ENCODE data around the gene OR10A2.
A peak's percentile ranks its signal among the peaks of the same experiment; 100 is the strongest.
"Not testable (repeated sequence)": the region's sequence is repeated elsewhere in the genome, so short reads cannot be mapped to it uniquely, and the experiment has no call there.

OR10A2 gene

DNA sequence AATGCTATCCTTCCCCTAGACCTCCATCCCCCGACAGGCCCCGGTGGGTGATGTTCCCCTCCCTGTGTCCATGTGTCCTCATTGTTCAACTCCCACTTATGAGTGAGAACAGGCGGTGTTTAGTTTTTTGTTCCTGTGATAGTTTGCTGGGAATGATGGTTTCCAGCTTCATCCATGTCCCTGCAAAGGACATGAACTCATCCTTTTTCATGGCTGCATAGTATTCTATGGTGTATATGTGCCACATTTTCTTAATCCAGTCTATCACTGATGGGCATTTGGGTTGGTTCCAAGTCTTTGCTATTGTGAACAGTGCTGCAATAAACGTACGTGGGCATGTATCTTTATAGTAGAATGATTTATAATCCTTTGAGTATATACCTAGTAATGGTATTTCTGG is 24.9 kb downstream of the OR10A2 start:
- DNase-seq (ENCODE audit: low read depth), result not testable (repeated sequence)

DNA sequence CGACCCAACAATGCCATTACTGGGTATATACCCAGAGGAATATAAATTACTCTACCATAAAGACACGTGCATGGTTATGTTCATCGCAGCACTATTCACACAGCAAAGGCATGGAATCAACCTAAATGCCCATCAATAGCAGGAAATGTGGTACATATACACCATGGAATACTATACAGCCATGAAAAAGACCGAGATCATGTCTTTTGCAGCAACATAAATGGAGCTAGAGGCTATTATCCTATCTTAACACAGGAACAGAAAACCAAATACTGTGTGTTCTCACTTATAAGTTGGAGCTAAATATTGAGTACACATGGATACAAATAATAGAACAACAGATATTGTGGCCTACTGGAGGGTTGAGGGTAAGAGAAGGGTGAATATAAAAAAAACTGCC is 26.0 kb downstream of the OR10A2 start:
- DNase-seq (ENCODE audit: low read depth), result no peak

DNA sequence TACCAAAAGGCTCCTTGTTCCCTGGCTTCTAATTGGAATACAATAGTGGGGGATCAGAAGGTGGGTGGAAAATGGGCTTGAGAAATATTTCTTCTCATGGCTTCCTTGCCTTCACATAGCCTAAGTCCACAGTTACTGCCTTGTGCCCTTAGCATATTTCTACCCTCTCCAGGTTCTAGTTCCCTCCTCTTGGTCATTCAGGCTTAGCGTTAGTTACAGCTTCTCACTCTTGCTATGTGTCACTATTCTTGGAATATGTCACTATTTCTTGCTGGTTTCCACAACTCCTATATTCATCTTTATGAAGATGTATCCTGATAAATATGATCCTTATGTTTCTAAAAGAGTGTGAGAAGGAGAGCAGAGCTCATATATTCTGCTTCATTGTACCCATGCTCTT is 27.0 kb downstream of the OR10A2 start:
- no peak for DNase-seq (ENCODE audit: low read depth)

DNA sequence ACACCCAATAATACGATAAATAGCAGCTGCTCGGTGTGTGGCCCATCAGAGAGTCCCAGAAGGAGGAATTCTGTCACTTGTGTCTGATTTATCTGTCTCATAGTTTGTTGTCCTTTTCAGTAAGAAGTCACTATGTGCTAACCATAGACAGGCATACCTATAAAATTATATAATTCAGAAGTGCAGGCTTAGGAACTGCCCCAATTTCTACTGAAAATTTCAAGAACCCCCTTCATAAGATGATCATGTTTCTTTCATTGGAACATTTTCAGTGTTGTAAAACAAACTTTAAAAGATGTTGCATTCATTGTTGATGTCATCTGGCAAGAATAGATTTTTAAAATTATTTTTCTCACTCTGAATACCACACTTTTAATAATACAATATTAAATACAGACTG is 29.5 kb downstream of the OR10A2 start, which contains the start of gene OR2D2:
OR2D2 (minus strand) TSS at position 101 of the 400 bp plus-strand sequence; CDS start at position 101, 0 bp downstream.
- DNase-seq (ENCODE audit: low read depth), result no peak

DNA sequence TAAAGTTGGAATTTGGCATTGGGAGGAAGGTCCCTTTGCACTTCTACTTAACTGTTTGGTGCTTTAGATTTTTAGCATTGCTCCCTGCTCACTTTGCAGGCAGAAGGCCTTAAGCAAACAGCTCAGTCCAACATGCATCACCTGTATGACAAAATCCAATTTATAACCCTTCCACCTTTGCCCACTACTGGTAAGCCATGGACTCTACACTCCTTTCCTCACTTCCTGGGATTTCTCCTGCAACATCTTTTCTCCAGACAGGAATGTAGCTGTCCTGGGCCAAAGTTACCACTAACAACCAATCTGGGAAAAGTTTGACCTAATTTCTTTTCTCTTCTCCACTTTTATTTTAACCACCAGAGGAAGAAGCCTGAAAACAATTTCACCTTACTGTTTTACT is 31.2 kb downstream of the OR10A2 start:
- DNase-seq (ENCODE audit: low read depth), result no peak

DNA sequence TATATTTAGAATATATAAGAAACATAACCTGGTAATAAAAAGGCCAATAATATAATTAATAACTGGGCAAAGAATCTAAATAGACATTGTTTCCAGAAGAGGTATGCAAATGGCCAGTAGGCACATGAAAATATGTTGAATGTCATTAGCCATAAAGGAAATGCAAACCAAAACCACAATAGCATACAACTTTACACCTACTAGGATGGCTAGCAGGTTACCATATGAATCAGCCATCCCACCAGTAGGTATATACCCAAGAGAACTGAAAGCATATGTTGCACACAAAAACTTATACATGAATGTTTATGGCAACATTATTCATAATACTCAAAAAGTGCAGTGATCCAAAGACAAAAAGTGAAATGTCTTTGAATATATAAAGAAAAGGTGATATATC is 32.2 kb downstream of the OR10A2 start:
- no peak for DNase-seq (ENCODE audit: low read depth)

DNA sequence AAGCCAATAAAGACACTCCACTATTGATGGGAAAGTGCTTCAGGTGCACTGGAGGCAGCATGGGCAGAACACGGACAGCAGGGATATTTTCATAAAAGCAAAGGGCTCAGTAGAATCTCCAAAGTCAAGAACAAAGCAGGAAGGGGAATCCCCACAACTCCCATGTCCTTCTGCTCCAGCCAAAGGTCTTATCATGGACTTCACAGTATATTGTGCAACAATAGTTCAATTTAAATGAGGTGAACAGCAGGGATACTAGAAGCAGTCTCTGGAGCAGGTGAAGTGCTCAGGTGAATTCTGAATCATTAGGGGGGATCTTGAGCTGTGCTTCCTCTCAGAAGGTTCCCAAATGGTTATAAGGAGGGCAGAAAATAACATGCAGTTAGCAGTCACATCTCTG is 36.1 kb downstream of the OR10A2 start:
- DNase-seq (ENCODE audit: low read depth), result no peak

DNA sequence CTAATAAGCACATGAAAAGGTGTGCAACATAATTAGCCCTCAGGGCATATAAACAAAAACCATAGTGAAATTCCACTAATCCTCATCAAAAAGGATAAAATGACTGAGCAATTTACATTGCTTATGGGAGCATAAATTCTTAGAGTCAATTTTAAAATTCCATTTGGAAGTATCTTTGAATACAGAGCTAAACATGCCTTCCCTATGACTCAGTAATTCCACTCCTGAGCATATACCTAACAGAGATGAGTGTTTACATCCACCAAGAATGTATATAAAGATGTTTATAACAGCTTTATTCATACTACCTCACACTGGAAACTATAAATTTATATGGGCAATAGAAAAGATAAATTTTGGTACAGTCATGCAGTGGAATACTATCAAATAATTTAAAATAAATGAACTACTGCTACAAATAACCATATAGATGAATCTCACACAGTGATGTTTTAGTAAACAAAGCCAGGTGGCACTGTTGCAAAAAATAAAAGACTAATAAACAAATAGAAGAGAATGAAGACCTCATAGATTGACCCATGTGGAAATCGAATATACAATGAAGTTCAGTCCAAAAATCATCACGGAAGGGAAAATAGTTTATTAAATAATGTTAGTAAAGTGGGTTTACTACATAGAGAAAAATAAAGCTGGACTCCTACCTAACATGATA is 37.6 kb downstream of the OR10A2 start:
- DNase-seq (ENCODE audit: low read depth), result peak; percentile 48

DNA sequence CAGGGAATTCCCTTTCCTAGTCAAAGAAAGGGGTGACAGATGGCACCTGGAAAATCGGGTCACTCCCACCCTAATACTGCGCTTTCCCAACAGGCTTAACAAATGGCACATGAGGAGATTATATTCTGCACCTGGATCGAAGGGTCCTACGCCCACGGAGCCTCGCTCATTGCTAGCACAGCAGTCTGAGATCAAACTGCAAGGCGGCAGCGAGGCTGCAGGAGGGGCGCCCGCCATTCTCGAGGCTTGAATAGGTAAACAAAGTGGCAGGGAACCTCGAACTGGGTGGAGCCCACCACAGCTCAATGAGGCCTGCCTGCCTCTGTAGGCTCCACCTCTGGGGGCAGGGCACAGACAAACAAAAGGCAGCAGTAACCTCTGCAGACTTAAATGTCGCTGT is 41.9 kb downstream of the OR10A2 start:
- not testable (repeated sequence) for DNase-seq (ENCODE audit: low read depth)

DNA sequence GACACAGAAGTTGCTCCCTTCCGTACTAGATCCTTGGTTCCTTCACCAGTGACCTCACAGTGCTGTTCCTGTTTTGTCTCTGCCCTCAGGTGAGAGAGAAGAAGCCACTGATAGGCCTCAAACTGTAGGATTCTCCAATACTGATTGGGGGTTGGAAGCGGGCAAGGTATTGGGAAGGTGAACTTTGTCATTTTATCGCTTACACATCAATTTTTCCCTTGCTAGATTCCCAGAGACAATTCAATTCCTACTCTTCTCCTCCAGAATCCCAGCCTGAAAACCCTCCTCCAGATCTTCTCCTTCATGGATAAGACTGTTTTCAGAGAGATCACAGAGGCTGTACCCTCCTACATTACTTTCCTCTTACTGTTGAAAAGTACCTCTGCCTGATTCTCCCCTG is 48.5 kb downstream of the OR10A2 start:
- no peak for DNase-seq (ENCODE audit: low read depth)

DNA sequence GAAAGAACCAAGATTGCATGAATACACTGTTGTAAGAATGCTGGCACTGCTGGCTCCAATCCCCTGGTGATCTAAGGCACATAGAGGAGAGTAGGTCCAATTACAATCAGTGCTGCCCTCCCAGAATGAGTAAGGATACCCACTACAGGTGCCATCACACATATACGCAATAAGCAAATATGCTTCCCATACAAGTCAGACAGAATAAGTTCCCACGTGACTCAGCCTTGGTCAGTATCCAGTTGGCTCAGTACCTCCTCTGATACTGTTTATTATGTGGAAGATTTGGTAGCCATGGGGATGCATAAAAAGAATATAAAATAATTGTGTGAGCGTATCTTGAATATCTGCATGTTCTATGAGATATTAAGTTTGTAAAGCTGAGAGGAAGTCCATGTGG is 49.1 kb downstream of the OR10A2 start:
- DNase-seq (ENCODE audit: low read depth), result peak; percentile 41

DNA sequence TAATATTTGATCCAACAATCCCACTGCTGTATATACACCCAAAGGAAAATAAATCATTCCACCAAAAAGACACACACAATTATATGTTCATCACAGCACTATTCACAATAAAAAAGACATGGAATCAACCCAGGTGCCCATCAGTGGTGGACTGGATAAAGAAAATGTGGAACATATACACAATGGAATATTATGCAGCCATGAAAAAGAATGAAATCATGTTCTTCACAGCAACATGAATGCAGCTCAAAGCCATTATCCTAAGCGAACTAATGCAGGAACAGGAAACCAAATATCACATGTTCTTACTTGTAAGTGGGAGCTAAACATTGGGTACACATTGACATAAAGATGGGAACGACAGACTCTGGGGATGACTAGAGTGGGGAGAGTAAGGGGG is 56.8 kb downstream of the OR10A2 start:
- no peak for DNase-seq (ENCODE audit: low read depth)

DNA sequence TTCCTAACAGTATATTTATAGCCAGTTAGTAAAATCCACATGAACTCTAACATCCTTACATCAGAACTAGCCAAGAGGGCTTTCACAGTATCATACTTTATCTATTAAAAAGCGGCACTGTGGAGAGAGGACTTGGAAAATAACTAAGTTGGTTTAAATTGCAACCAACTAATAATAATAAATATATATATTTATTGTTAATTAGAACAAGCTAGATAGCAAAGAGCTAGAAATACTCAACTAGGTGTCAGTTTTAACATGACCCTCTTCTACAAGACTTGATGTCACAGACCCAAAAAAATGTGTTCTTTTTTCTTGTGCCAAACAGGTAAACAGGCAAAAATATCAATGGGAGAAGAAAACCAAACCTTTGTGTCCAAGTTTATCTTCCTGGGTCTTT is 57.8 kb downstream of the OR10A2 start, which contains the start of gene OR2D3:
OR2D3 (plus strand) TSS at position 301 of the 400 bp plus-strand sequence; CDS start at position 301, 0 bp downstream.
- DNase-seq (ENCODE audit: low read depth), result no peak
